HCEC 1CT (cell line): ENCODE results near the gene BCL2L14.
A peak's percentile ranks its signal among the peaks of the same experiment; 100 is the strongest.

Experiments
- DNase-seq: peaks from one replicate; pipeline ENCODE4 v3.0.0-alpha.2; 2017

BCL2L14 gene

DNA sequence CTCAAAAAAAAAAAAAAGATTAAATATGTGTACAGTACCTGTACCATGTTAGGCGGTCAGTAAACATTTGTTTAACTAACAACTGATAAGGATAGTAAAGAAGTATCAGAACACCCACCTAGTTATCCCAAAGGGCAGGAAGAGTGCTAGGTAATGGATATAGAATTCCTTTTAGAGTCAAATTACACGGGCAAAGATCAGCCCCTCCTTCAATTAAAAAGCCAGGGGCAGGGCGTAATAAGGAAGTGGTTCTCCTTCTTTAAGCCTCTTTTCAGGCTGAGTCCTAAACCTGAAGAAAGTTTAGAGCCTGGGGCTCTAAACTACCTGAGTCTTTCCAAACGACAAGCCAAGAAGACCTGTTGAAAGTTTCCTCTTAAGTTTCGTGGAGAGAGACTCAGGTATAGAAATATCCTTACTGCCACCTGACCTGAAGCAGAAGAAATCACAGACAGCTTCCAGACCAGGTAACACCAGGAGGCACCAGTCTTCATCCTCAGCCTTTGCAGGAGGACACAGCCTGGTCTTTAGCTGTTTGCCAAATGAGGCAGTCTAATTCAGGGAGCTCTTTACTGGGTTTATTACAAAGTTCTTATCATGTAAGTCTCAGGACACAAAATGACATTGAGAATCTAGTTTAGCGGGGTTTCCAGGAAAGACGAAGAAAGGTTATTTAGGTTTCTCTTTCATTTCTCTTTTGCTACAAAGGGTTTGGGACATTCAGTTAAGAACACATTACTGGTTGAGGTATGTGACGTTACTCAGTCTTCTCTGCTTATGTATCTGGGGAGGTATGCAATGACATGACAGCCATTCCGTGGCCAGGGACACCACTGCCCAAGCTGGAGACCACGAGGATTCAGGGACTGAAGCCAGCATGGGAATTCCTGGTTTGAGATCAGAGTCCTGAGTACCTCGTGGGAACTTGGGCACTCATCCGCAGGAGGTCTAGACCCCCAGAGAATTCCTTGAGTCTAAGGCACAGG is at the start of gene BCL2L14:
Gene BCL2L14, plus strand, starts transcription at position 266 of the 983 bp plus-strand sequence. CDS start 8,367 bp downstream, outside the sequence.
- no peak for DNase-seq

GRCh38 chr12:12022306-12022936 is 48.3 kb upstream of the BCL2L14 start:
- no peak for DNase-seq

DNA sequence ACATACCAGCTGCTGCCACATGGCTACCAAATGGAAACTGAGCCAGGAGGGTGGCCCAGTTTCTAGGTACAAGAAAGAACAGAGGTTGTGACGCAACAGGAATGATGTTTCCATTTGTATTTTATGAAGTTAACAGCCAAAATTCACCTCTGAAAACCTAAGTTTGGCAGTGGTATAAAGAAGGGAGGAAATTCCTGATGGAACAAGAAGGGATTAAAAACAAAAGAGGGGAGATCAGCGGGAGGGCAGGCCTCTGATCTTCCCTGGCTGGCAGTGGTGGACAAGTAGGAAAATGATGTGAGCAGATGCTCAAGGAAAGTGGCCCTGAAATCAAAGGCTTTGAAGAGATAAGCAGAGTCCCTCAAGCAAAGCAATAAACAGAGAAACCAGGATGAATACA is 47.3 kb upstream of the BCL2L14 start:
- no peak for DNase-seq

GRCh38 chr12:12024911-12025682 is 45.6 kb upstream of the BCL2L14 start:
- DNase-seq = no peak

DNA sequence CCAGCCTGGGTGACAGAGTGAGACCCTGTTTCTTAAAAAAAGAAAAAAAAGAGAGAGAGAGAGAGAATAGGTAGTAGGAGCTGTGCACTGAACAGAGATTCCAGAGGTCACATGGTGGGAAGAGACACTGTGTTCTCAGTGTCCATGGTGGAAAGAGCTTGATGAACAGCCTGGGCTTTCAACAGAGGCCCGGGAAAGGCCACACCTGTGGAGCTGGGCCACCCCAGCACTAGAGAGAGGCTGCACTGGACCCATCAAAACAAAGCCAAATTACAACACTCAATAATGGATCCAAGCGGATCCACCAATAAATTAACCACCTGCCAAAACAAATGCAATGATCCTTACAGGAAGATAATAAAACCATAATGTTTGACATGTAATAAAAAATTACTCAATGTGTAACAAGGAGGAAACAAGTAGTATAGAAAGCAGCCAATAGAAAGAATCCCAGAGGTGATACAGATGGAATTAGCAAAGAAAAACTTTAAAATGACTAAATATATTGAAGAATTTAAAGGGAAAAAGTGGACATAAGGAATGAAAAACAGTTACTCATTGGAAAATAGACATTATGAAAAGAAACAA is 44.8 kb upstream of the BCL2L14 start:
- no peak for DNase-seq

DNA sequence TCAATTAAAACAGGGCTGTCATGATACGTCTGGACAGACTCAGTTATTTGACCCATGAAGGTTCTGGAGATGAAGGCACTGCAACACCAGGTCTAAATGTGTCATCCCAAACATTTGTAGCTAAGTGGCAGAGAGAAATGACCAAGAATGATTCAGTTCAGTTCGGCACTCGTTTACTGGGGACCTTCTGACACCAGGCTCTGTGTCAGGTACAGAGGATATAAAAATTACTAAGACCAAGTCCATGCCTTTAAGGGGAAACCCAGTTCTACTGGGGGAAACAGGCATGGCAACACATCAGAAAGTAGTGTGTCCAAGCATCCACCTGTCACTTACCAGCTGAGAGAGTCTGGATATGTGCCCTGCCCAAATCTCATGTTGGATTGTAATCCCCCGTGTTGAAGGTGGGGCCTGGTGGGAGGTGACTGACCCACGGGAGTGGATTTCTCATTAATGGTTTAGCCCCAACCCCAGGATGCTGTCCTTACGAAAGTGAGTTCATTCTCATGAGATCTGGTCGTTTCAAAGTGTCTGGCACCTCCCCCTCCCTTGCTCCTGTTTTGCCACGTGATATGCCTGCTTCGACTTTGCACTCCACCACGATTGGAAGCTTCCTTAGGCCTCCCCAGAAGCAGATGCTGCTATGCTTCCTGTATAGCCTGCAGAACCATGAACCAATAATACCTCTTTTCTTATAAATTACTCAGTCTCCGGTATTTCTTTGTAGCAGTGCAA is 41.9 kb upstream of the BCL2L14 start:
- no peak for DNase-seq

GRCh38 chr12:12029653-12030052 is 41.1 kb upstream of the BCL2L14 start:
- DNase-seq = no peak

DNA sequence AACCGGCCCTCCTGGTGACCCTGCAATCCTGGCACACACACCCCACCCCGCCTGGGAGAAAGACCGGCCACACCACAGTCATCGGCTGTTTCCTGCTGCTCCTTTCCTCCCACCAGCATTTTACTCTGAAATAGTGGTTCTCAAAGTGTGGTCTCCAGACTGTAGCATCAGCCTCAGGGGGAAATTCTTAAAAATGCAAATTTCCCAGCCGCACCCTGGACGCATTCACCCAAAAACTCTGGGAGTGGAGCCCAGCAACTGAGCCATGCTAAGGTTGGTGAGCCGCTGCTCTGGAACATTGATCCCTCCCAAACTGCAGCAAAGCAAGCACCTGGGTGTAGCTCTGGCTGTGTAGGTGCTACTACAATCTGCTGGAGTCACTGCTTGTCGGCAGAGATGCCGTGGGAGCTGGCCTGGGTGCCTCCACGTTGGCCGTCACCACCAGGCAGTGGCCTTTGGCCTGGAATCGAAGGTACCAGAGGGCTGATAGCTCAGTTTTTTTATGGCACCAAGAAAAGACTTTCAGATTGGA is 38.4 kb upstream of the BCL2L14 start:
- DNase-seq = no peak

DNA sequence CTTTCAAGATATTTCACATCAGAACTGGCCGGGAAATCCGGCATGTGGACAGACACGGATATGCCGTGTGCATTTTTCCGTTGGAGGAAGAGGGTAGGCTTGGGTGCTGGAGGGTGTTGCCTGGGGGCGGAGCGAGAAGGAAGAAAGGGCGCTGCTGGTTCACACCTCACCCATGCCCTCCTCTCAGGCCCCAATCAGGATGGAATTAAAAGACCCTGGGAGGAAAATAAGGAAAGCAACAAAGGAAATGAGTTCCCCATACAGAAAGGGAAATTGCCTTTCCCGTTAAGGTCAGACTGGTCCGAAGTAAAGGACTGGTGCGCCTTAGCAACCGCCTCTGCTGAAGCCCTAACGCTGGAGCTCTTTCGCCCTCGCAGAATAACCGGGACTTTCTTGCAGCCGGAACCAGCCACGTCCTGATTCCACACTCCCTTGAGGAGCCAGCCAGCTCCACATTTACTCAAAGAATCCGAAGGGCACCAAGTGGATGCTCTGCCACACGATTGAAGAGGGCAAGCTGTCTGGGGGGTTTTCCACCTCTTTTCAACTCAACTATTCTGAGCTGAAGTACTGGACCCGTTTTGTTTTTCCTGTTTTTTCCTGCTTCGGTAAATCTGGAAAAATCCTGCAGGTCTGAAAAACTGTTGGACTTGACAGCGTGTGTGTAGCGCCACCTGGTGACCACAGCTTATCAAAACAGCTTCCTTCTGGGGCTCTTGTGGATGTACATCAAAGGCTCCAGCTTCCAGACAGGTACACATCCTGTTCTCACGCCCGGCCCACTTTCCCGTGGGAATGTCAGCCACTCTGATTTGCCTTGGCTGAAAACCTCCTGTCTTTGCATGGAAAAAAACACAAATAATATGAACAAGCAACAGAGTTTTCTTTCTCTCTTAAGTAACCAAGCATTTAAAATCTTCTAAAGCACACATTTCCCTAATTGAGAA is 37.6 kb upstream of the BCL2L14 start:
- DNase-seq = peak; percentile 60

DNA sequence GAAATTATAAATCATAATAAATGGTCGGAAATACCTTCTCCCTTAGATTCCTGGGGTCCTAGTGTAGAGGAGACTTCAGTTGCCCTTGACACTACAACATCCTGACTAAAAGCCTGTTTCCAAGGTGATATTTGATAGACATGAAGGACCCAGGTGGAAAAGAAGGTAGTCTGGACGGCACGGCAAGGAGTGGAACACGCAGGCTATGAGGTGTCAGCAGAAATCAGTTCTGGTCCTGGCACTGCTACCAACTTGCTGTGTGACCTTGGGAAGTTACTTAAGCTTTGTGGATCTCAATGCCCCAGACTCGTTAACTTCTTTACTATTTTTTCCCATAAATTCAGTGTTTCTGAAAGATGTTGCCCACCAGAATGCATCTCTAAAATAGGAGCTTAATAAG is 36.9 kb upstream of the BCL2L14 start:
- DNase-seq = no peak

DNA sequence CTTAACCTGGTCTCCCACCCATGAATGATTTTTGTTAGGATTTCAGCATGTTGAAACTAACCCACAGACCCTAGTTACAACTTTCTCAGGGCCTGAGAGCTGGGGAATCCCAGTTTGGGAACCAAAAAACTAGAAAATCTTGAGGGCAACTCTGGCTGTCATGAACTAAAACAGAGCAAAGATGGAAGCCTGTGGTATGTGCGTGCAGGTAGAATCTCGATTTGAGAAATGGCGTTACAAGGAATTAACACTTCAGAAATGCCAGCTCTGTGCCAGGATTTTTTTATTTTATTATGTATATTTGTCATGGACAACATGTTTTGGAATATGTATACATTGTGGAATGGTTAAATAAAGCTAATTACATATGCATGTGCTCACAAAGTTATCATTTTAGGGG is 36.4 kb upstream of the BCL2L14 start:
- no peak for DNase-seq

- DNase-seq = no peak
Measured at GRCh38 chr12:12035229-12035628, 35.5 kb upstream of the BCL2L14 start.

- DNase-seq = no peak
Measured at GRCh38 chr12:12036901-12037300, 33.8 kb upstream of the BCL2L14 start.

- no peak for DNase-seq
Measured at GRCh38 chr12:12039897-12040296, 30.8 kb upstream of the BCL2L14 start.

GRCh38 chr12:12046401-12046800 is 24.3 kb upstream of the BCL2L14 start:
- DNase-seq = no peak

DNA sequence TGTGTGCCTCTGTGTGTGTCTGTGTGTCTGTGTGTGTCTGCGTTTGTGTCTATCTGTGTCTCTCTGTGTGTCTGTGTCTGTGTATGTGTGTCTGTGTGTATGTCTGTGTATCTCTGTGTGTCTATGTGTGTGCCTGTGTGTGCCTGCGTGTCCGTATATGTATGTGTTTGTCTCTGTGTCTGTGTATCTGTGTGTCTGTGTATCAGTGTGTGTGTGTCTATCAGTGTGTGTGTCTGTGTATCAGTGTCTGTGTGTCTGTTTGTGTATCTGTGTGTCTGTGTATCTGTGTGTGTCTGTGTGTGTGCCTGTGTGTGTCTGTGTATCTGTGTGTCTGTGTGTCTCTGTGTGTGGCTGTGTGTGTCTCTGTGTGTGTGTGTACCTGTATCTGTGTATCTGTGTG is 23.1 kb upstream of the BCL2L14 start:
- no peak for DNase-seq

- no peak for DNase-seq
Measured at GRCh38 chr12:12048266-12048665, 22.5 kb upstream of the BCL2L14 start.

GRCh38 chr12:12048714-12049113 is 22.0 kb upstream of the BCL2L14 start:
- DNase-seq = no peak

- no peak for DNase-seq
Measured at GRCh38 chr12:12051668-12052067, 19.1 kb upstream of the BCL2L14 start.

- DNase-seq = no peak
Measured at GRCh38 chr12:12054993-12055392, 15.7 kb upstream of the BCL2L14 start.

GRCh38 chr12:12056951-12057350 is 13.8 kb upstream of the BCL2L14 start:
- DNase-seq = no peak
